Hypothalamus (tissue), 51 donors: ENCODE data around the gene ELOVL1.

Experiments
- DNase-seq, 51 donors: peaks; one replicate each; lab custom pipeline; 2025; lab: John Stamatoyannopoulos, UW

The ELOVL1 gene

DNA sequence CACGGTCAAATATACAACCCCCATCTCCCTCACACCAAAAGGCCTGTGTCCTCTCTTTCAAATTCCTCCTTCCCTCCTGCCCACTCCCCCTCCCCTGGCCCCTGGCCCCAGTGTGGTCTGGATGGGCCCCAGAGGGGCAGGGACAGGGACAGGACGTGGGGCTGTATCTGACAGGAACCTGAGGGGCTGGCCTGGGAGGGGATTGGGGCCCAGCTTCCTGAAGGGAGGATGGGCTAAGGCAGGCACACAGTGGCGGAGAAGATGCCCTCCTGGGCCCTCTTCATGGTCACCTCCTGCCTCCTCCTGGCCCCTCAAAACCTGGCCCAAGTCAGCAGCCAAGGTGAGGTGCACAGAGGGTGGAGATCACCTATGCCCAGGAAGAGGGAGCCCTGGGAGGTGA, 30.2 kb downstream of the ELOVL1 start, which contains the start of gene MPL:
Gene MPL, plus strand, starts transcription at position 231 of the 400 bp plus-strand sequence. Its CDS starts 31 bp downstream, at position 262.
- DNase-seq: no peak

DNA sequence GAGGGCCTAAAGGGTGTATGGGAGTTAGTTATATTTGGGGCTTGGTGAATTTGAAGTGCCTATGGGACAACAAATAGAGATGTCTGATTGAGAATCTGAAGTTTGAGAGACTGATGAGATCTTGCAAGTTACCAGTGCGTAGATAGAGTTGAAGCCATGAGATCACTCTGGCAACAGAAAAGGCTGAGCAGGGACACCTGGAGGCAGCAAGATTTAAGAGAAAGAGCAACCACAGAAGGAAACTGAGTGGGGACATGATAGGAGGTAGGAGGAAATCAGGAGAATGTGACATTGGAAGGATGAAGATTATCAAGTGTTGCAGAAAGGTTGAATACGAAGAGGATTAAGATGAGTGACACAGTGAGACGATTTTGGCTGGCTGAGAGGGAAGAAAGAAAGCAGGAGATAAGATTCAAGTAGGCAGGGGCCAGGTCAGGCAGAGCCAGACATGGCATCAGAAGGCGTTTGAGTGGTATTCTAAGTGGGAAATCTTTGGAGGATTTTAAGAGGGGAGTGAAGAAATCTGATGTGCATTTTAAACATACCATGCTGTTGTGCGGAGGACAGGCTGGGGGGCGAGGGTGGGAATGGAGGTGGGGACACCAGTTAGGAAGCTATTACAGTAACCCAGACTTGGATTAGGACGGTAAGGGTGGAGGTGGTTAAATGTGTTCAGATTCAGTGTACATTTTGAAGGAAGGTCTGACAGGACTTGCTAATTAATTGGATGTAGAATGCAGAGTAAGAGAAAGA, 33.2 kb downstream of the ELOVL1 start:
- no peak for DNase-seq

DNA sequence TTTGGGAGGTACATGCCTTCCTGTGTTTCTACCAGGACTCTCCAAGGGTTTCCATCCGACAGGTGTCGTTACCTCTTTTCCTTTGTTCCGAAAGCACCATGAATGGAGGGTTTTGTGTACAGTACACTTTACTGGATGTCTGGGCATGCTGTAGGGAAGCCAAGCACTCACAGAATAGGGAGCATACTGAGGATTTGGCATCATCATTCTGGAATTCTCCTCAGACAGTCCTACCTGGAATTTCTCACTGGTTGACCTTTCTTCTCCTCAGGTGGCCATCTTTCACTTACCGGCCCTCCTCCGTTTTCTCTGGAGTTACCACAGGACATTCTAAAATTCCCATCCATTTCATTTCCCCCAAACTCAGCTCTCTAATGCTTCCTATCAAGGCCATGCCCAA, 36.1 kb downstream of the ELOVL1 start:
- no peak for DNase-seq

DNA sequence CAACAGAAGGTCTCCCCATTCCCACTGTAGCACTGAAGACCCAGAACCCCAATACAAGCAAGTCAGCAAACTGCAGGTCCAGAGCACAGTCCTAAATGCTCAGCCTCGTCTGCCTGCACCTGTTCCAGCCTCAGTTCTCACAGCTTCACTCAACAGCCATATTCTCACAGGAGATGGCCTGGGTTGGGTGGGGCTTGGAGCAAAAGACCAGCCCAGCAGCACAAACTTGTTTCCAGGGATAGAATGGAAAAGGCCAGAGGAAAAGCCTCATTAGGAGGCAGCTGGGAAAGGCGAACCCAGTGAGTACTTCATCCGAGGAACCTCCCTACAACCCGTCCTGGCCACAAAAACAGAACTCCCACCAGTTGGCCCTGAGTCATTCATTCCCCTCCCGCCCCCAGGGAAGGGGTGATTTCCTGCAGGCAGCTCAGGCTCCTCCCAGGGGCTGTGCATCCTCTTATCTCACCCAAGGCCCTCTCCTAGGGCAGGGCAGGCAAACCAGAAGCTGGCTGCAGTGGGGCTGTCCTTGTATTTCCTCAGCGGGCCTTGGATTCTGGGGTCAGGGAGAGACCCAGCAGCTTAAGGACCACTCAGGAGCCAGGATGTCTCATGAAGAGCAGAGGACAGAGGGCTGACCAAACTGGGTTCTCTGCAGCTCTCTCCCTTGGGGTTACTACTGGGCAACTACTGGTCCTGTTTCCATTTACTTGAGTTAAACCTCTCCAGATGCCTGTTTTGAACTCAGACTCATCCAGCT, 37.6 kb downstream of the ELOVL1 start:
- no peak for DNase-seq

DNA sequence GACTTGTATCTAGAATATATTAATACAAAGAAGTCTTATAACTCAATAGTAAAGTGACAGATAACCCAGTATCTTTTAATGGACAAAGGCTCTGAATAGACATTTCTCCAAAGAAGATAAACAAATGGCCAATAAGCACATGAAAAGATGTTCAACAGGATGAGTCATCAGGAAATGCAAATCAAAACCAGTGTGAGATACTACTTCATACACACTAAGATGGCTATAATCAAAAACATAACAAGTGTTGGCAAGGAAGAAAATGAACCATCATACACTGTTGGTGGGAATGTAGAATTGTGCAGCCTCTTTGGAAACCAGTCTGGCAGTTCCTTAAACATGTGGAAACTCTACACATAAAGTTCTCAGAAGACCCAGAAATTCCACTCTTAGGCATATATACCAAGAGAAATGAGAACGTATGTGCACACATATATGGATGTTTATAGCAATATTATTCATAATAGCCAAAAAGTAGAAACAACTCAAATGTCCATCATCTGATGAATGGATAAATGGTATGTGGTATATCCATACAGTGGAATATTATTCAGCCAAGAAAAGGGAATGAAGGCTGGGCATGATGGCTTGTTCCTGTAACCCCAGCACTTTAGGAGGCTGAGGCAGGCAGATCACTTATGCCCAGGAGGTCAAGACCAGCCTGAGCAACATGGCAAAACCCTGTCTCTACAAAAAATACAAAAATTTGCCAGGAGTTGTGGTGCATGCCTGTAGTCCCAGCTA, 40.1 kb downstream of the ELOVL1 start:
- DNase-seq: no peak

DNA sequence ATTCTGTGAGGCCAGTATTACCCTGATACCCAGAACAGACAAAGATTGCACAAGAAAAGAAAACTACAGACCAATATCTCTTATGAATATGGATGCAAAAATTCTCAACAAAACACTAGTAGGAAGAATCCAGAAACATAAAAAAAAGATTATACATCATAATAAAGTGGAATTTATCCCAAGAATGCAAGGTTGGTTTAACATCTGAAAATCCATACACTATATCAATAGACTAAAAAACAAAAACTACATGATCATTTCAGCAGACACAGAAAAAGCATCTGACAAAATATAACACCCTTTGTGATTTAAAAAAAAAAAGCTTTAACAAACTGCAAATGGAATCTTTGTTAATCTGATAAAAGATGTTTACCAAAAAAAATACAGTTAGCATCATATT, 42.4 kb downstream of the ELOVL1 start:
- DNase-seq: no peak

DNA sequence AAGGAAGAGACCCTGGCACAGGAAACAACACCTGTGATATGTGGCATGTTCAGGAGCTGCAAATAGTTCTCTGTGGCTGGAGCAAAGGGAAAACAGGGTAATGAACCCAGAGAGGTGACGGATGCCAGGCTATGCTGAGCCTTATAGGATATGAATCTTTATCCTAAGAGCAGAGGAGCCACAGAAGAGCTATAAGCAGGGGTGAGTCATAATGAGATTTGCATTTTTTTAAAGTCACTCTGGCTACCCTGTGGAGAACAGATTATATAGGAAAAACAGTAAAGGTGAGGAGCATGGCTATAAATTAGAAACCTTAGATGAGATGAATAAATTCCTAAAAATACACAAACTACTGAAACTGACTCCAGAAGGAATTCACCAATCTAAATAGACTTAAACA, 43.0 kb downstream of the ELOVL1 start:
- DNase-seq: no peak

DNA sequence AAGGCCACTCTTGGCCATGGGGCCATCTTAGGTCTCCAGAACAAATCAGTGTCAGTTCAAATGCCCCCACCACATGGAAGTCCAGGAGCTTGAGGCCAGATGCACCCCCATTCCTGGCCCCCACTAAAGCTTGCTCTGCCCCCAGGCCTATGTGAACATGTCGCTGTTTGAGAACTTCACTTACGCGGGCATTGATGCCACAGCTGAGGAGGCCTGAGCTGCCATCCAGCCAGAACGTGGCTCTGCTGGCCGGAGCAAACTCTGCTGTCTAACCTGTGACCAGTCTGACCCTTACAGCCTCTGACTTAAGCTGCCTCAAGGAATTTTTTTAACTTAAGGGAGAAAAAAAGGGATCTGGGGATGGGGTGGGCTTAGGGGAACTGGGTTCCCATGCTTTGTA, 45.3 kb downstream of the ELOVL1 start:
- DNase-seq: no peak

DNA sequence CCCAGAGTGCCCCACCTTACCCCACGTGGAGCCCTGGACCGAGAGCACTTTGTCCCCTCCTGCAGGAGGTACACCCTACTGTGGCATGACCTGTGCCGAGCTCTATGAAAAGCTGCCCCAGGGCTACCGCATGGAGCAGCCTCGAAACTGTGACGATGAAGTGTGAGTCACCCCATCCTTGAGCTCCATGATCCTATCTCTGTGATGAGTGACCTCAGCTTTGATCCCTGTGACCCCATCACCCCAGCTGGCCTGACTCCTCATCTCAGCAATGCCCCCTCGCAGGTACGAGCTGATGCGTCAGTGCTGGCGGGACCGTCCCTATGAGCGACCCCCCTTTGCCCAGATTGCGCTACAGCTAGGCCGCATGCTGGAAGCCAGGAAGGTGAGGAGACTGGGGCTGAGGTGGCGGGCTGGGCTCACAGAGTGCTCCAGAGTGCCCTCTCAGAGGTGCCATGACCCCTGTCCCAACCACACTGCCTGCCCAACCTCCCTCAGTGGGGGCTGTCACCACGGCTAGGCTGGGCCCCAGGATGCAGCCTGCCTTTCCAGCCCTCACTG, 46.4 kb downstream of the ELOVL1 start:
- DNase-seq: no peak

DNA sequence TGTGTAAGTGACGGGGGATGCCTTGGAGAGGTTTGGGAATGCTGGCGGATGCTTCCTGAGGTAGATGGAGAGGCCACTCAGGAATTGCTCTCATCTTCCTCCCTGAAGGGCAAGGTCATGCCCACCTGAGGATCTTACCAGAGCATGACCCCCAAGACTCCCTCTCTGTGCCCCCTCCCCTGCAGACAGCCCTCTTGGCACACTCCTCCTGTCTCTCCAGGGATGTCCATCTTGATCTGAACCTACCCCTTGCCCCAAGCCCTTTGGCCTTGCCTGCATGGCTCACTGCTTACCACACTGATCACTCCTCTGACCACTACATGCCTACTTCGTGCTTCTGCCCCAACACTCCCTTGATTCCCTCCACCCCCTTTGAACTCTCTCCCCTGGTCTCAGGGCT, 48.0 kb downstream of the ELOVL1 start:
- DNase-seq: no peak

DNA sequence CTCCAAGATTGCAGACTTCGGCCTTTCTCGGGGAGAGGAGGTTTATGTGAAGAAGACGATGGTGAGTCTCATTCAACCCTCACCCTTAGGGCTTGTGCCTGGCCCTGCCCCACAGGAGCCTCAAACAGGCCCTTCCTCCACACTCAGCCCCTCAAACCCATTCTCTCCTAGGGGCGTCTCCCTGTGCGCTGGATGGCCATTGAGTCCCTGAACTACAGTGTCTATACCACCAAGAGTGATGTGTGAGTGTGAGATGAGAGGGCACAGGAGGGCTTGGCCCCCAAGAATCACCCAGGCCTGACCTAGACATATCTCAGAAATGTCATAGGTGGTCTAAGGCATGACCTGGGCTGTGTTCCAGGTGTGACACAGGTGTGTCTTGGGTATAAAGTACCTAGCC, 48.5 kb downstream of the ELOVL1 start:
- DNase-seq: no peak

DNA sequence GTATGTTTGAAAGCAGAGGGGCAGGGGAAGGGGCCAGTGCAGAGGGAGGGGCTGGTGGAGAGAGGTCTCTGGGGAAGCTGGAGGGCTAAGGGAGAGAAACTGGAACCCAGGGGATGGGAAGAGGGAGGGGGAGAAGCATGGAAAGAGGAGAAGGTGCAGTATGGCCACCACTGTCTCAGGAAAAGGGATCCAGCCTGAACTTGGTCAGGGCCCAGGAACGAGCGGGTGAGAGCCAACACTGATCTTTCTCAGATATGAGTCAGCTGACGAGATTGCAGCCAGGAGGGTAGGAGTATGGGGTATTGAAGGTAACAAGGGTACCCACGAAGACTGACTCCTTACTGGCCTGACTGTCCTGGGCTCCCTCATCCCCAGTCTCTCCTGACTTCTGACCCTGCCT, 49.0 kb downstream of the ELOVL1 start:
- DNase-seq: no peak

DNA sequence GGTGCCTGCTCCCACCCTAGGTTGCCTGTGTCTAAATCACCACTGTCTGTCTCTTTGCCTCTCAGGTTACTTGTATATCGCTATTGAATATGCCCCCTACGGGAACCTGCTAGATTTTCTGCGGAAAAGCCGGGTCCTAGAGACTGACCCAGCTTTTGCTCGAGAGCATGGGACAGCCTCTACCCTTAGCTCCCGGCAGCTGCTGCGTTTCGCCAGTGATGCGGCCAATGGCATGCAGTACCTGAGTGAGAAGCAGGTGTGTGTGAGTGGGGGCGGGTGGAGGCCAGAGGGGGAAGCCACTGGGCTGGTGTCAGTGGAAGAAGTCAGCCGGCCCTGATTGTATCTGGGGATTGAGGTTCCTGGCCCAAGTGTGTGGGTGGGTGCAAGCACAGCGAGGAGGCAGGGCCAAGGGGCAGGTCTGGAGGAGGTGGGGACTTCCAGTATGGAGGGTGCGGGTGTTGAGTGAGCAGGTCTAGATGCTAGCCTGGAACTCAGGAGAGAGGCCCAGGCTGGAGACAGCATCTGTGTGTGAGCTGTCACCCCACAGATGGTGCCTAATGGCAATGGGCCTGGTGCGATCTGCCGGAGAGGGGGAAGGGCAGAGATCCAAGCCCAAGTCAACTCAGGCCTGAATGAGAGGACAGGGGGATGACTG, 49.9 kb downstream of the ELOVL1 start:
- DNase-seq: peak in 32 of 51 donors; percentile 5 to 77 (median 54)

DNA sequence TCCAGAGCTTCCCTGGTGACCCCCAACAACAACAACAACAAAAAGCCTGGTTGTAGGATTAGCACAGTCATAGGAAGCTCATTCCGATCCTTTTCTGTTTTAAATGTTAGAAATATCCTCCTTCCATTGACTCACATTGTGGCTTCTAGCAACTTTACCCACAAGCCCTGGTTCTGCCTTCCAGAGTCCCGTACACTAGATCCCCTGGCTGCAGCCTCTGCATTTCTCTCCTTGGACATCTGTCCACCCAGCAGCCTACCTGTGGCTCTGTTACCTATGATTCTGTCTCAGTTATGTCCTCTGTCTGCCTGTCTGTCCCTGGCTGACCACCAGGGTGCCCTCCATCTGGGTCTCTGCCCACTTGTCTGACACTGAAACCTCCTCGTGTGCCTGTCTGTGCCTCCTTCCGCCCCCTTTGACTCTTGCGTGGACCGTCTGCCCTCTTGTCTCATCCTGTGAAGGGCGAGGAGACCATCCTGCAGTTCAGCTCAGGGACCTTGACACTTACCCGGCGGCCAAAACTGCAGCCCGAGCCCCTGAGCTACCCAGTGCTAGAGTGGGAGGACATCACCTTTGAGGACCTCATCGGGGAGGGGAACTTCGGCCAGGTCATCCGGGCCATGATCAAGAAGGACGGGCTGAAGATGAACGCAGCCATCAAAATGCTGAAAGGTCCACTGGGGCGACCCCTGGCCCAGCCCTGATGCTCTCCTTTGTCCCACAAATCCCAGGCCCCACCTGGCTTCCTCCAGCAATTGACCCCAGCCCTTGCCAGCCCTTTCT, 50.9 kb downstream of the ELOVL1 start:
- no peak for DNase-seq

DNA sequence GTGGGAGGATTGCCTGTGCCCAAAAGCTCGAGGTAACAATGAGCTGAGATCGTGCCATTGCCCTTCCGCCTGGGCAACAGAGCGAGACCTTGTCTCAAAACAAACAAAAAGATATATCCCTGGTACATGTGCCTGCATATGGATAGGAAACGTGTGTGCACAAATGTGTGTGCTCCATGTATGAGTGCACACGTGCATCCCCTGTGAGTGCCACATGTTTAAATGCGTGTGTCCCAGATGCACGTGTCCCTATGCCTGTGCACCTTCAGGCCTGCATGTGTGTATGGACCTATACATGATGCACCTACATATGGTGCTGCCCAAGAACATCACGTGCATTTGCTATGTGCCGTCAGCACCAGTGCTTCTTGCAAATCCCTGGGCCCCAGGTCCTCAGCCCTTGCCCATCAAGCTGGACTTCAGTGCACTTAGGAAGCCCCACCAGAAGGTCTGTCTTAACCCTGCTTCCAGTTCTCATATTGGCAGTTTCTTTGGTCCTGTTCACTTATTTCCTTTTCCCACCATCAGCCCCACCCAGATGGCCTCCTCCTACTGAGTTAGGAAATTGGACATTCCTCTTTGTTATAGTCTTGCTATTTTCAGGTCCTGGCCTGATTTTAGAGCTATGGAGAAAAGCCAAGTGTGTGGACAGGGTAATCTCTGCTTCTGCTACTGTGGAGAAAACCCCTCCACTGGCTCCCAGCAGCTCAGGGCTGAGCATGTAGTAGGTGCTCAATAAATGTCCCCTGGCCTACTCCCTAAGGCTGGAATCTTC, 51.7 kb downstream of the ELOVL1 start:
- no peak for DNase-seq

DNA sequence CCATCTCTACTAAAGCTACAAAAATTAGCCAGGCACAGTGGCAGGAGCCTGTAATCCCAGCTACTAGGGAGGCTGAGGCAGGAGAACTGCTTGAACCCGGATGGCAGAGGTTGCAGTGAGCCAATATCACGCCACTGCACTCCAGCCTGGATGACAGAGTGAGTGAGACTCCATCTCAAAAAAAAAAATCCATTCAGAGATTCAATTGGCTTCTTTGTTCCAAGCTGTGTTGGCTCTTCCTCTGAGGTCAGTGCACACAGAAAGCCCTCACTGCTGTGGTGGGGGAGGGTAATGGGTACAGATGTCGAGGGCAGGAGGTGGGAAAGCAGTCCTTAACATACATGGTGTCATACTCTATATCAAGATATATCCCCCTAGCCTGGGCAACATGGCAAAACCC, 52.3 kb downstream of the ELOVL1 start:
- peak in 18 of 51 donors; percentile 16 to 67 (median 36) for DNase-seq

DNA sequence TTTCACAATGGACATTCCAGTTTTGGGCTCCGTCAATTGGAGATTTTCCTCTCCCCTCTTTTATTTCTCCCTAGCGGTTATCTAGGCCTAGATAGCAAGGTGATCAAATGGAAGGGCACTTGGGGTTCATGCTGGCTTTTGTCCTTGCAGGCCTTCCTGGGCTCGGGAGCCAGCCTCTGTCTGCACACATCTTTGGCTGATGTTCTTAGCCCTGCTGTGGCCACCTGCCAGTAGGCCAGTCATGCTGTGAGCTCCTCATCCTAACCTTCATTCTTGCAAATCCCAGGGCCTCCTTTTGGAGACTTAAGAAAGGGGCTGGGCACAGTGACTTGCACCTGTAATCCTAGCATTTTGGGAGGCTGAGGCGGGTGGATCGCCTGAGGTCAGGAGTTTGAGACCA, 53.6 kb downstream of the ELOVL1 start:
- DNase-seq: no peak

DNA sequence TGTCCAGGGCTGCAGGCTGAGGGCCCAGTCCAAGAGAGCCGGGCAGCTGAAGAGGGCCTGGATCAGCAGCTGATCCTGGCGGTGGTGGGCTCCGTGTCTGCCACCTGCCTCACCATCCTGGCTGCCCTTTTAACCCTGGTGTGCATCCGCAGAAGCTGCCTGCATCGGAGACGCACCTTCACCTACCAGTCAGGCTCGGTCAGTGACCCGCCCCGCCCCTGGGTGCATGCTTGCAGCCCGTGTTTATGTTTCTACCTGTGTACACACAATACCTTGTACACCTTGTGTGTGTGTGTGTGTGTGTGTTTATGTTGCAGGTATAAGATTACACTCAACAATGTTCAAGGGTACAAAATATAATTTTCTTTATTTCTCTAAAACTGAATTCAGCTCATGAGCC, 54.0 kb downstream of the ELOVL1 start:
- no peak for DNase-seq
